CD8-positive, alpha-beta memory T cell (primary cell): ENCODE measurements around the gene SNAP25. TPM values are rescaled to one million over a fixed set of nuclear protein-coding genes. Genes with fewer than 3 reads are reported as not detected.

Source experiments
- CTCF ChIA-PET: fragments of 350-600 bp; sonication (Branson Sonifier 250); formaldehyde crosslinking; loops from one replicate; lab custom pipeline; 2021; ENCODE audit warnings: antibody characterized with exemption; lab: Charles Lee
- POLR2A ChIA-PET: fragments of 350-600 bp; sonication (Branson Sonifier 250); formaldehyde crosslinking; loops from one replicate; lab custom pipeline; 2021; ENCODE audit warnings: antibody characterized with exemption; lab: Charles Lee
- DNase-seq, 5 donors: peaks; one replicate each; pipeline versions ENCODE4 v3.0.0 to v3.0.0-alpha.2; 2020 to 2022; ENCODE audit warnings: mixed read lengths in 1 of 5
- H3K27ac ChIP-seq: one replicate; pipeline ENCODE4 v1.7.0; 2013; ENCODE audit warnings: low read depth, mild to moderate bottlenecking, low read length, moderate library complexity
- H3K27me3 ChIP-seq: 2 replicates; pipeline ENCODE4 v1.7.0; 2013; ENCODE audit warnings: low read length, mild to moderate bottlenecking; ENCODE audit not compliant: insufficient read depth, poor library complexity, severe bottlenecking
- H3K36me3 ChIP-seq: 2 replicates; pipeline ENCODE4 v1.7.0; 2013; ENCODE audit warnings: mild to moderate bottlenecking, low read length, moderate library complexity; ENCODE audit not compliant: insufficient read depth
- H3K4me1 ChIP-seq: 2 replicates; pipeline ENCODE4 v1.7.0; 2013; ENCODE audit warnings: mild to moderate bottlenecking, low read length, moderate library complexity; ENCODE audit not compliant: insufficient read depth
- H3K4me3 ChIP-seq: 2 replicates; pipeline ENCODE4 v1.7.0; 2013; ENCODE audit warnings: mild to moderate bottlenecking, low read length
- H3K9me3 ChIP-seq: 2 replicates; pipeline ENCODE4 v1.7.0; 2013; ENCODE audit warnings: mild to moderate bottlenecking, low read length
- H3K27ac Mint-ChIP-seq, 8 donors: one replicate each; pipeline ENCODE4 v1.8.0; 2020 to 2021; ENCODE audit warnings: mixed read lengths in 8 of 8, mild to moderate bottlenecking in 6 of 8, inconsistent platforms in 3 of 8, moderate library complexity in 3 of 8
- H3K27me3 Mint-ChIP-seq, 2 donors: one replicate each; pipeline ENCODE4 v1.8.0; 2020 to 2021; ENCODE audit warnings: mixed read lengths in 2 of 2, mild to moderate bottlenecking in 1 of 2, moderate library complexity in 1 of 2
- H3K36me3 Mint-ChIP-seq, 3 donors: one replicate each; pipeline ENCODE4 v1.8.0; 2020 to 2021; ENCODE audit warnings: mixed read lengths in 3 of 3, inconsistent platforms in 1 of 3, mild to moderate bottlenecking in 1 of 3
- H3K4me1 Mint-ChIP-seq, 3 donors: one replicate each; pipeline ENCODE4 v1.8.0; 2020 to 2021; ENCODE audit warnings: mixed read lengths in 3 of 3, inconsistent platforms in 1 of 3, mild to moderate bottlenecking in 1 of 3
- H3K4me3 Mint-ChIP-seq, 7 donors: one replicate each; pipeline ENCODE4 v1.8.0; 2020 to 2021; ENCODE audit warnings: mixed read lengths in 7 of 7, mild to moderate bottlenecking in 6 of 7, moderate library complexity in 4 of 7, inconsistent platforms in 2 of 7
- H3K9me3 Mint-ChIP-seq, 5 donors: one replicate each; pipeline ENCODE4 v1.8.0; 2020 to 2022; ENCODE audit warnings: mixed read lengths in 5 of 5, mild to moderate bottlenecking in 3 of 5, moderate library complexity in 2 of 5, inconsistent platforms in 1 of 5
- polyA plus RNA-seq: library from polyadenylated mRNA; unstranded; fragments of 300-500 nt; fragmentation: Illumina TruSeq; gene quantifications from one replicate; pipeline ENCODE4 v1.2.3, GENCODE V29; 2021
- total RNA-seq, 2 experiments: library from RNA; stranded (reverse); gene quantifications; one replicate each; pipeline ENCODE4 v1.2.3, GENCODE V29; 2021

The SNAP25 gene
- total and polyA plus RNA-seq, 3 experiments from 2014 or later: 0.13 TPM; not detected in 2

DNA sequence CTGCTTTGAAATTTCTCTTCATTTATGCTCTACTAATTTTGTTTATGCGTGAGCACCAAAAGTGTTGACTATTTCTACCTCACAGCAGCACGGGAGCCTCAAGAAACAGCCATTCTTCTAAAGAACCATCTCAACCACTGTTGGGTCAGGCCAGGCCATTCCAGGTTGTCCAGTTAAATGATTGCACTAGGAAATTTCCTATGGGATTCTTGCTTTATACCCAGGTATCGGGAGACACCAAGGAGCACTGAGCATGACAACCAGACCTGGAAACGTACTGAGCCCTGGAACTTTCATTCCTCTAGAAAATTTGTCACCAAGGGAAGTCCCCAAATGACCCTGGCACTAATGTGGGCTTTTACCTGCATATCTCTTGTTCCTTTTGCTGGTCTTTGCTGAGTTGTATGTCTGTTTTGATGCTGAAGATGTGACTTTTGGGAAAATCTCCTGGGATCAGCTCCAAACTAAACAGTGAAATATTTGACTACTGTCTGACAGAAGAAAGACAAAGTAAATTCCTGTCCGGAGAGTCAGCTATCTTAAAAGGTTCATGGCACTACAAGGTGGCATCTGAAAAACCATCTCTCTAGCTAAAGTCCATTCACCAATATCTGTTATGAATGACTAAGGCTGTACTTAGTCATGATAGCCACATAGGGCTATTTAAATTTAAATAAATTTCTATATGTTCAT is 70.5 kb downstream of the SNAP25 start:
- ChIA-PET CTCF (no interaction called here), POLR2A (no interaction called here)
- H3K27ac ChIP-seq: no peak overlapping the region
- H3K4me1 ChIP-seq: no peaks in the 10 kb centered on the region
- no peak for DNase-seq
- H3K9me3 ChIP-seq: no peaks in the 10 kb centered on the region
- H3K9me3 Mint-ChIP-seq: peaks cover 0 to 2% (median 2%) of the 10 kb centered on the region in 5 donors
- no peak overlapping the region for H3K27ac Mint-ChIP-seq
- no peak overlapping the region for H3K4me3 ChIP-seq
- no peaks in the 10 kb centered on the region for H3K36me3 ChIP-seq
- H3K27me3 ChIP-seq: no peaks in the 10 kb centered on the region
- no peaks in the 10 kb centered on the region for H3K4me1 Mint-ChIP-seq
- no peak overlapping the region for H3K4me3 Mint-ChIP-seq
- H3K27me3 Mint-ChIP-seq: peaks cover 9 to 38% of the 10 kb centered on the region in 2 donors
- peaks cover 0 to 4% (median 0%) of the 10 kb centered on the region in 3 donors for H3K36me3 Mint-ChIP-seq

DNA sequence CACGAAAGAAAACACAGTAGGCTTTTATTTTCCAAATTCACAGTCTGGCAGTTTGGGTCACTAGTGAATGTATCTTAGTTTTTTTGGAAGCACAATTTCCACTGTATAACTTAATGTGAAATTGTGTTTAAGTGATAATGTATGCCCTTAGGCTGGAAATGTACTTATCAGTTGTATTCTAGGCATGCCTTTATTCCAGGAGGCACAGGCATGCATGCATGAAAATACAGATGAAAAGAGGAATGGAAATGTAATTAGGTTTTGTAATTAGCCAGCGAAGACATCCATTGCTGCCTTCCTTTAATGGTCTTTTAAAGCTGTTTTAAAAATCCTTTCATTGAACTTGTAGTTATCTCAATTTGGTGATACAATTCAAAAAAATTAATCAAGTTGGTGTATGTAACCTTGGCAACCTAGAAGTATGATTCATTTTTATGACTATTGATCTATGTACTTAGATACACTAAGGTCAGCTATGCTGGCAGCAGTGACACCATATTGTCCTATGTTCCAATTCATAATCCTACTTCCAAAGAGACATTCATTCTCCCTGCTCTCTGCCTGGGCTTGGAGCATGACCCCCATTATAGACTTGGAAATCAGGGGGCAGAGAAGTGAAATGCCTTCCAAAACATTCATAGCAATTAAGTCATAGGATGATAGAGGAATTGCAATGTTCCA is 73.1 kb downstream of the SNAP25 start:
- CTCF ChIA-PET: no interaction called here
- no peaks in the 10 kb centered on the region for H3K4me1 Mint-ChIP-seq
- Histone ChIP-seq H3K4me3 (no peak overlapping the region), H3K27me3 (no peaks in the 10 kb centered on the region), H3K9me3 (no peaks in the 10 kb centered on the region), H3K36me3 (no peaks in the 10 kb centered on the region), H3K27ac (no peak overlapping the region), H3K4me1 (no peaks in the 10 kb centered on the region)
- H3K27me3 Mint-ChIP-seq: peaks cover 5 to 18% of the 10 kb centered on the region in 2 donors
- no peak for DNase-seq
- H3K9me3 Mint-ChIP-seq: peaks cover 0 to 2% (median 0%) of the 10 kb centered on the region in 5 donors
- POLR2A ChIA-PET: no interaction called here
- H3K27ac Mint-ChIP-seq: no peak overlapping the region
- no peak overlapping the region for H3K4me3 Mint-ChIP-seq
- no peaks in the 10 kb centered on the region for H3K36me3 Mint-ChIP-seq

DNA sequence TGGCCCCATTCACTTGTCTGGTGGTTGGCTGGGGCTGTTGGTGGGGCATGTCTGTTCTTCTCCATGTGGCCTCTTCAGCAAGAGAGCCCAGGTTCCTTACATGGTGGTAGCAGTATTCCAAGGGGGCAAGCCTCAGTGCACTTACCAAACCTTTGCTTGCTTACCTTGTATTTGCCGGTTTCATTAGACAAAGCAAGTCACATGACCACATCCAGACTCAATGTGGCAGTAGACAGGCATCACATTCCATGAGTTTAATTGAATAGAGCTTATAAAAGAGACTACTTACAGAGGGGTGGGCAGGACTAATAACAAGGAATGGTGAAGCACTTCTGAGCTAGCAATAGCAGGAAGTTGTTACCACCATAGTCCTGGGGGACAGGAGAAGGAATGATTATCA is 78.6 kb downstream of the SNAP25 start:
- Mint-ChIP-seq H3K27me3 (peaks cover 2 to 7% of the 10 kb centered on the region in 2 donors), H3K27ac (peak overlapping the region in 1 of 8 donors; percentile 12), H3K4me3 (no peak overlapping the region), H3K9me3 (no peaks in the 10 kb centered on the region), H3K4me1 (no peaks in the 10 kb centered on the region), H3K36me3 (peaks cover 0 to 1% (median 0%) of the 10 kb centered on the region in 3 donors)
- ChIA-PET POLR2A (no interaction called here), CTCF (no interaction called here)
- DNase-seq: no peak
- H3K36me3 ChIP-seq: no peaks in the 10 kb centered on the region
- no peaks in the 10 kb centered on the region for H3K27me3 ChIP-seq
- no peaks in the 10 kb centered on the region for H3K4me1 ChIP-seq
- H3K27ac ChIP-seq: no peak overlapping the region
- no peaks in the 10 kb centered on the region for H3K9me3 ChIP-seq
- H3K4me3 ChIP-seq: no peak overlapping the region

DNA sequence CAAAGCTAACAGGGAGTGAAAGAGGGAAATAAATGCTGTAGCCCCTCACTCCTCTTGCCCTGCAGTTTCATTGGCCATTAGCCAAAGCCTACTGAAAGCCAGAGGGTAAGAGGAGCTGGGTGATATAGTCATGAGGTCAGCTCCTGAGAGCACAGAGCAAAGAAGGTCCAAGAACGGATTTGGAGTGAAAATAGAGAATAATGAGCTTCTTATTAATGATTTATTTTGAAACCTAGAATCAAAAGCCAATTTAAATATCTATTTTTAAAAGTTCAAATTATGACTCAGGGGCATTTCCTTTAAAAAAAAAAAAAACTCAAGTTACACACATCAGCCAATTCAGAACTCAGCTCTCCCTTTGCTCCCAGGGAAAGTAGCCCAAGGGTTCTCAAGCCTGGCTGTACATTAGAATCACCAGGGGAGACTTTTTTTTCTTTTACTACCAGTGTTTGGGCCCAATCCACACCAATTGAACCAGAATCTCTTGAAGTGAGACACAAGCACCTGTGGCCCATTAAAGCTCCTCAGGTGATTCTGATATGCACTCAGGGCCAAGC is 79.1 kb downstream of the SNAP25 start:
- Histone ChIP-seq H3K4me3 (no peak overlapping the region), H3K36me3 (no peaks in the 10 kb centered on the region), H3K4me1 (no peaks in the 10 kb centered on the region), H3K27ac (no peak overlapping the region), H3K27me3 (no peaks in the 10 kb centered on the region), H3K9me3 (no peaks in the 10 kb centered on the region)
- ChIA-PET POLR2A (no interaction called here), CTCF (interaction anchor here (0.9 kb wide), 1 partner anchor 19 kb away, joined by 5 read pairs; no protein-coding TSS in a partner anchor)
- Mint-ChIP-seq H3K9me3 (no peaks in the 10 kb centered on the region), H3K27me3 (peaks cover 2 to 7% of the 10 kb centered on the region in 2 donors), H3K36me3 (peaks cover 0 to 1% (median 0%) of the 10 kb centered on the region in 3 donors), H3K4me1 (no peaks in the 10 kb centered on the region), H3K27ac (peak overlapping the region in 1 of 8 donors; percentile 12), H3K4me3 (no peak overlapping the region)
- DNase-seq: no peak

DNA sequence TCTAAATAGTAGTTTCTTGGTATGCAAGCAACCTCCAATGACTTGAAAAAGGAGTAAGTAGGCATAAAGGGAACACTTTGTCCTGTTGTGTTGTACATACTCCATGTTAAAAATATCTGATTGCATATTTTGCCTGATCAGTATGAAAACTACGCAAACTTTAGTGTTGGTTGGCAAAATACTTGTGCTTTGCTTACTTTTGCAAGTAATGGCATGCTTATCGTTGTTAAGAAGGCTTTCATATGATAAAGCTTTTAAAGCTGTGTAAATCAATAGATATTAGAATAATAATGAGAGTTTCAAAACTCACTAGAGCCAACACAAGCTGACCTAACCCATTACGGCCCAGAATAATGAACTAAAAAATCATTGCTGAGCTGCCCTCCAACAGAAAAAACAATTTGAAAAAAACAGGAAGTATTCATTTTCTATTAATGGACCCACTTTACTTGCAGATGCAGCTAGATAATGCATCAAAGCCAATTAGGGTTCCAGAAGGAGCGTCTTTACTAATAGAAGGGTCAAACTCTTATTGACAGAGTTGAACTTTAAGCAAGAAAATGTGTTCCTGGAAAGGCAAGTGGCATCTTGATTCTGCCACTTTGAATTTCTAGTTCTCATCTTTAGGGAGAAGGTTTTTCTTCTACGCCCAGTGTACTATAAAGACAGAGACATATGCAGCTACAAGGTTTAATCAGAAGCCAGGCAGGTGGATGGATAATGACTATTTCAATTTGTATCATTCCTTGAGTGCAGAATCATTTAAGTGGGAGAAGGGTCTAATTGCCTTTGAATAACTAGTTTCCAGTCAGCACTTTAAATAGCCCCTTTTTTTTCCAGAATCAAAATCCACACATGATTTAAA is 82.2 kb downstream of the SNAP25 start:
- no peak overlapping the region for H3K27ac ChIP-seq
- no peaks in the 10 kb centered on the region for H3K4me1 ChIP-seq
- Mint-ChIP-seq H3K36me3 (peaks cover 0 to 1% (median 0%) of the 10 kb centered on the region in 3 donors), H3K27ac (no peak overlapping the region), H3K9me3 (no peaks in the 10 kb centered on the region), H3K4me1 (peaks cover 7 to 15% (median 11%) of the 10 kb centered on the region in 3 donors), H3K27me3 (peaks cover 0 to 6% of the 10 kb centered on the region in 2 donors), H3K4me3 (no peak overlapping the region)
- ChIA-PET CTCF (no interaction called here), POLR2A (no interaction called here)
- no peaks in the 10 kb centered on the region for H3K9me3 ChIP-seq
- H3K27me3 ChIP-seq: no peaks in the 10 kb centered on the region
- H3K4me3 ChIP-seq: no peak overlapping the region
- no peaks in the 10 kb centered on the region for H3K36me3 ChIP-seq
- no peak for DNase-seq

DNA sequence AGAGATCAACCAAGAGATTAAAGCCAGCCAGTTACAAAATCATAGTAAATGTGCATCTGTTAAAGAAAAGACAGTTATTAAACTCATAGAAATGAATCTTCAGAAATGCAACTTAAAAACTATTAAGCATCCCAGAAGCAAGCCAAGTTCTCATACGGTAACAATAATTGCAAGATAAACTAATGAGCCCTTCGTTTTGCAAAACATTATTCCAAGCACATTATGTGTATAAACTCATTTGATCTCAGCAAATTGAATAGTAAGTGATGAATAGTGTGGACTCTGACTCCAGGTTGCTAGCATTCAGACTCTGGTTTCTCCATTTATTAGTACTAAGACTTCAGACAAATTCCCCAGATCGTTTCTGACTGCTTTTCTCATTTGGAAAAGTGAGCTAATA is 85.2 kb downstream of the SNAP25 start:
- DNase-seq: no peak
- peaks cover 0 to 2% (median 0%) of the 10 kb centered on the region in 3 donors for H3K36me3 Mint-ChIP-seq

DNA sequence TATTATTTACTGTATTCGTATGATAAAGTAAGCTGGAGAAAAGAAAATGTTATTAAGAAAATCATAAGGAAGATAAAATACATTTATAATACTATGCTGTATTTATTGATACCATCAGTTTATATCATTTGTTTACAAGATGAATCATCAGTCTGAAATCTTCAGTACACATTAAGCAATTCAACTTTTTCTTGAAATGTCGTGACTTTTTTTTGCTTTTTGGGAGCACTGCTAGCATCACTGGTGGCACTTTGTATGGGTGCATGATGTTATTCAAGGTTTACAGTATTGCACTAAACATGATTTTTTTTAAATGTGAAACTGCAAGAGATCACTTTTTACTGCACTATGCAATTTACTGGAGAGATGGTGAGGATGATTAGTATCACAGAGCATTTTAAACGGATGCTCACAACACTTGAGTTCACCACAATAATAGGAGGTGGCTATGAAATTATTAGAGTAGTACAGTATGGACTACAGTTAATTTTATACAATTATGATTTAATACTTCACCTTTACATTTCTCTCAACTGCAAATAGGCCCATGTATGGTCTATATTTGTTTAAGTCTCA is 85.9 kb downstream of the SNAP25 start:
- H3K27ac Mint-ChIP-seq: no peak overlapping the region
- Histone ChIP-seq H3K9me3 (no peaks in the 10 kb centered on the region), H3K4me3 (no peak overlapping the region), H3K27me3 (no peaks in the 10 kb centered on the region), H3K4me1 (peaks cover 10% of the 10 kb centered on the region), H3K27ac (no peak overlapping the region), H3K36me3 (no peaks in the 10 kb centered on the region)
- no peak for DNase-seq
- H3K4me1 Mint-ChIP-seq: peaks cover 28 to 43% (median 36%) of the 10 kb centered on the region in 3 donors
- no peaks in the 10 kb centered on the region for H3K9me3 Mint-ChIP-seq
- H3K36me3 Mint-ChIP-seq: peaks cover 0 to 3% (median 0%) of the 10 kb centered on the region in 3 donors
- H3K27me3 Mint-ChIP-seq: peaks cover 4 to 5% of the 10 kb centered on the region in 2 donors
- ChIA-PET POLR2A (no interaction called here), CTCF (no interaction called here)
- H3K4me3 Mint-ChIP-seq: no peak overlapping the region

More for the DNA sequence above, 85.2 kb downstream of the SNAP25 start:
- ChIA-PET POLR2A (no interaction called here), CTCF (no interaction called here)
- Histone ChIP-seq H3K9me3 (no peaks in the 10 kb centered on the region), H3K4me3 (no peak overlapping the region), H3K36me3 (no peaks in the 10 kb centered on the region), H3K27me3 (no peaks in the 10 kb centered on the region), H3K27ac (no peak overlapping the region), H3K4me1 (peaks cover 10% of the 10 kb centered on the region)
- H3K27ac Mint-ChIP-seq: no peak overlapping the region
- peaks cover 28 to 42% (median 36%) of the 10 kb centered on the region in 3 donors for H3K4me1 Mint-ChIP-seq
- no peak overlapping the region for H3K4me3 Mint-ChIP-seq
- no peaks in the 10 kb centered on the region for H3K9me3 Mint-ChIP-seq
- peaks cover 3 to 4% of the 10 kb centered on the region in 2 donors for H3K27me3 Mint-ChIP-seq
